HepG2 (cell line): ENCODE data around the gene SHTN1. TPM values are rescaled to one million over a fixed set of nuclear protein-coding genes. Genes with fewer than 3 reads are reported as not detected.

Experiments
- BORCS8-MEF2B ChIP-seq: sonication (generic); formaldehyde crosslinking; IDR thresholded peaks from 2 replicates; pipeline ENCODE4 v1.8.0; 2022; ENCODE audit warnings: mild to moderate bottlenecking, missing genetic modification reagents
- FOSL1 ChIP-seq: sonication (generic); formaldehyde crosslinking; IDR thresholded peaks from 2 replicates; pipeline ENCODE4 v1.9.0; 2021; ENCODE audit warnings: missing genetic modification reagents, borderline replicate concordance
- GATAD1 ChIP-seq: IDR thresholded peaks from 2 replicates; pipeline ENCODE4 v1.6.1; 2016; ENCODE audit warnings: missing genetic modification reagents, missing compliant biosample characterization
- GMEB1 ChIP-seq: sonication (generic); formaldehyde crosslinking; IDR thresholded peaks from 2 replicates; pipeline ENCODE4 v1.5.1; 2020; ENCODE audit warnings: missing genetic modification reagents, mild to moderate bottlenecking, borderline replicate concordance
- HDAC1 ChIP-seq: sonication (generic); formaldehyde crosslinking; IDR thresholded peaks from 2 replicates; pipeline ENCODE4 v1.5.1; 2020; ENCODE audit warnings: mild to moderate bottlenecking, missing genetic modification reagents
- MAX ChIP-seq: IDR thresholded peaks from 2 replicates; pipeline ENCODE4 v1.6.1; 2012; ENCODE audit warnings: inconsistent platforms
- PHF5A ChIP-seq: IDR thresholded peaks from one replicate; pipeline ENCODE4 v1.6.1; 2018; ENCODE audit warnings: low read depth, missing genetic modification reagents; ENCODE audit not compliant: unreplicated experiment
- PRPF4 ChIP-seq: fragments of 200-400 bp; formaldehyde crosslinking; IDR thresholded peaks from 2 replicates; pipeline ENCODE4 v1.6.1; 2016; ENCODE audit warnings: low read length, low read depth; ENCODE audit not compliant: poor library complexity, severe bottlenecking
- ZFP90 ChIP-seq: sonication (generic); formaldehyde crosslinking; IDR thresholded peaks from 2 replicates; pipeline ENCODE4 v1.8.0; 2022; ENCODE audit warnings: missing genetic modification reagents, mild to moderate bottlenecking, inconsistent platforms, borderline replicate concordance
- ZFYVE20 ChIP-seq: sonication (generic); formaldehyde crosslinking; IDR thresholded peaks from 2 replicates; pipeline ENCODE4 v1.8.0; 2023; ENCODE audit warnings: low read depth, mild to moderate bottlenecking, moderate library complexity, missing genetic modification reagents, borderline replicate concordance
- ZNF205 ChIP-seq: IDR thresholded peaks from 2 replicates; pipeline ENCODE4 v1.6.1; 2018; ENCODE audit warnings: missing biosample characterization, missing genetic modification reagents
- ZNF343 ChIP-seq: sonication (generic); formaldehyde crosslinking; IDR thresholded peaks from 2 replicates; pipeline ENCODE4 v1.4.0; 2020; ENCODE audit warnings: mild to moderate bottlenecking, missing genetic modification reagents
- ZNF354B ChIP-seq: sonication (generic); formaldehyde crosslinking; IDR thresholded peaks from 2 replicates; pipeline ENCODE4 v1.8.0; 2022; ENCODE audit warnings: mild to moderate bottlenecking, missing genetic modification reagents
- ZNF362 ChIP-seq: sonication (generic); formaldehyde crosslinking; IDR thresholded peaks from 2 replicates; pipeline ENCODE4 v1.4.0; 2020; ENCODE audit warnings: missing genetic modification reagents, mild to moderate bottlenecking, borderline replicate concordance
- ZNF414 ChIP-seq: sonication (generic); formaldehyde crosslinking; IDR thresholded peaks from 2 replicates; pipeline ENCODE4 v1.5.0; 2020; ENCODE audit warnings: missing genetic modification reagents
- ZNF570 ChIP-seq: sonication (generic); formaldehyde crosslinking; IDR thresholded peaks from 2 replicates; pipeline ENCODE4 v1.4.0; 2020; ENCODE audit warnings: mild to moderate bottlenecking, missing genetic modification reagents, borderline replicate concordance
- ZNF670 ChIP-seq: sonication (generic); formaldehyde crosslinking; IDR thresholded peaks from 2 replicates; pipeline ENCODE4 v1.8.0; 2022; ENCODE audit warnings: mild to moderate bottlenecking, missing genetic modification reagents, borderline replicate concordance
- ZNF781 ChIP-seq: sonication (generic); formaldehyde crosslinking; IDR thresholded peaks from 2 replicates; pipeline ENCODE4 v1.5.1; 2020; ENCODE audit warnings: borderline replicate concordance, mild to moderate bottlenecking, missing genetic modification reagents; ENCODE audit errors: not compliant biosample characterization
- ZSCAN25 ChIP-seq: sonication (generic); formaldehyde crosslinking; IDR thresholded peaks from 2 replicates; pipeline ENCODE4 v1.8.0; 2022; ENCODE audit warnings: mild to moderate bottlenecking, missing genetic modification reagents
- polyA plus RNA-seq, 8 experiments: library from polyadenylated mRNA; depleted of rRNA in 3 of 8; stranded (reverse) in 7 of 8; unstranded in 1 of 8; fragments of >200 nt; fragmentation: Illumina TruSeq in 4 of 8; extraction: Trizol in 4 of 8; gene quantifications; 2 replicates each; pipeline versions ENCODE4 v1.2.1 to v1.2.3, GENCODE V29; 2011 to 2016; ENCODE audit warnings: low read depth in 4 of 8, missing spikeins in 1 of 8, mixed read lengths in 1 of 8; ENCODE audit not compliant: insufficient read depth in 1 of 8
- total RNA-seq, 5 experiments: library from RNA; depleted of rRNA; stranded (reverse); fragments of >200 nt; fragmentation: Illumina TruSeq; extraction: Trizol; gene quantifications; 2 replicates each; pipeline ENCODE4 v1.2.3, GENCODE V29; 2016; ENCODE audit warnings: low read depth in 1 of 5
- TF ChIP-seq, protein P1 (sequence below): sonication (generic); formaldehyde crosslinking; IDR thresholded peaks from 2 replicates; pipeline ENCODE4 v1.8.1; 2023; ENCODE audit warnings: mild to moderate bottlenecking, missing genetic modification reagents
- TF ChIP-seq, protein P2 (sequence below): IDR thresholded peaks from 2 replicates; pipeline ENCODE4 v1.4.0; 2020; ENCODE audit warnings: mild to moderate bottlenecking, missing genetic modification reagents

SHTN1 gene
- total and polyA plus RNA-seq, 2 of the 13 experiments (the other 11 are each of a cell fraction or from before 2014, with no cell fraction given) = 11.3 to 15.6 TPM

GRCh38 chr10:117005026-117005526 lies at the start of gene SHTN1 (continued):
- TF ChIP-seq ZNF670 = no peak
- no peak for TF ChIP-seq PHF5A (CRISPR knock-in tag)
- TF ChIP-seq ZNF362 (CRISPR knock-in tag) = no peak
- TF ChIP-seq PRPF4 = no peak
- no peak for TF ChIP-seq BORCS8-MEF2B (CRISPR knock-in tag)
- no peak; the same call in 1 of the 2 replicates for TF ChIP-seq MAX
- TF ChIP-seq ZFP90 (CRISPR knock-in tag) = no peak
- no peak for TF ChIP-seq GMEB1 (CRISPR knock-in tag)
- peak; percentile 17; the same call in 1 of the 2 replicates for TF ChIP-seq GATAD1 (CRISPR knock-in tag)
- 0 out of 2 replicates have a peak, but pooled peaks have one; percentile 16 for TF ChIP-seq ZNF205
- TF ChIP-seq ZSCAN25 = no peak
- 0 out of 2 replicates have a peak, but pooled peaks have one; percentile 22 for TF ChIP-seq ZNF414 (CRISPR knock-in tag)
- TF ChIP-seq ZNF354B (CRISPR knock-in tag) = no peak
- TF ChIP-seq ZNF570 (CRISPR knock-in tag) = no peak; the same call in 1 of the 2 replicates
- TF ChIP-seq FOSL1 = no peak
- TF ChIP-seq ZNF343 = no peak
- no peak for TF ChIP-seq ZFYVE20 (CRISPR knock-in tag)
- peak; percentile 72; the same call in 1 of the 2 replicates for TF ChIP-seq HDAC1 (CRISPR knock-in tag)
- TF ChIP-seq, protein P1, sequence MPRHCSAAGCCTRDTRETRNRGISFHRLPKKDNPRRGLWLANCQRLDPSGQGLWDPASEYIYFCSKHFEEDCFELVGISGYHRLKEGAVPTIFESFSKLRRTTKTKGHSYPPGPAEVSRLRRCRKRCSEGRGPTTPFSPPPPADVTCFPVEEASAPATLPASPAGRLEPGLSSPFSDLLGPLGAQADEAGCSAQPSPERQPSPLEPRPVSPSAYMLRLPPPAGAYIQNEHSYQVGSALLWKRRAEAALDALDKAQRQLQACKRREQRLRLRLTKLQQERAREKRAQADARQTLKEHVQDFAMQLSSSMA (CRISPR knock-in tag) = no peak
- TF ChIP-seq, protein P2, sequence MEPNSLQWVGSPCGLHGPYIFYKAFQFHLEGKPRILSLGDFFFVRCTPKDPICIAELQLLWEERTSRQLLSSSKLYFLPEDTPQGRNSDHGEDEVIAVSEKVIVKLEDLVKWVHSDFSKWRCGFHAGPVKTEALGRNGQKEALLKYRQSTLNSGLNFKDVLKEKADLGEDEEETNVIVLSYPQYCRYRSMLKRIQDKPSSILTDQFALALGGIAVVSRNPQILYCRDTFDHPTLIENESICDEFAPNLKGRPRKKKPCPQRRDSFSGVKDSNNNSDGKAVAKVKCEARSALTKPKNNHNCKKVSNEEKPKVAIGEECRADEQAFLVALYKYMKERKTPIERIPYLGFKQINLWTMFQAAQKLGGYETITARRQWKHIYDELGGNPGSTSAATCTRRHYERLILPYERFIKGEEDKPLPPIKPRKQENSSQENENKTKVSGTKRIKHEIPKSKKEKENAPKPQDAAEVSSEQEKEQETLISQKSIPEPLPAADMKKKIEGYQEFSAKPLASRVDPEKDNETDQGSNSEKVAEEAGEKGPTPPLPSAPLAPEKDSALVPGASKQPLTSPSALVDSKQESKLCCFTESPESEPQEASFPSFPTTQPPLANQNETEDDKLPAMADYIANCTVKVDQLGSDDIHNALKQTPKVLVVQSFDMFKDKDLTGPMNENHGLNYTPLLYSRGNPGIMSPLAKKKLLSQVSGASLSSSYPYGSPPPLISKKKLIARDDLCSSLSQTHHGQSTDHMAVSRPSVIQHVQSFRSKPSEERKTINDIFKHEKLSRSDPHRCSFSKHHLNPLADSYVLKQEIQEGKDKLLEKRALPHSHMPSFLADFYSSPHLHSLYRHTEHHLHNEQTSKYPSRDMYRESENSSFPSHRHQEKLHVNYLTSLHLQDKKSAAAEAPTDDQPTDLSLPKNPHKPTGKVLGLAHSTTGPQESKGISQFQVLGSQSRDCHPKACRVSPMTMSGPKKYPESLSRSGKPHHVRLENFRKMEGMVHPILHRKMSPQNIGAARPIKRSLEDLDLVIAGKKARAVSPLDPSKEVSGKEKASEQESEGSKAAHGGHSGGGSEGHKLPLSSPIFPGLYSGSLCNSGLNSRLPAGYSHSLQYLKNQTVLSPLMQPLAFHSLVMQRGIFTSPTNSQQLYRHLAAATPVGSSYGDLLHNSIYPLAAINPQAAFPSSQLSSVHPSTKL = peak; percentile 8; the same call in 1 of the 2 replicates
- TF ChIP-seq ZNF781 (CRISPR knock-in tag) = no peak
